K562 (cell line): ENCODE data around the gene KRTAP10-4. TPM values are rescaled to one million over a fixed set of nuclear protein-coding genes. Genes with fewer than 3 reads are reported as not detected.
"Not testable (repeated sequence)": the region's sequence is repeated elsewhere in the genome, so short reads cannot be mapped to it uniquely, and the experiment has no call there.

Source experiments
- ATAC-seq: fragments of 200-7000 bp; cut with Tn5 transposase; 3 replicates; pipeline ENCODE4 v1.9.1; 2020; ENCODE audit warnings: moderate library complexity
- BruUV-seq: library from RNA; stranded (reverse); fragments of 400-500 nt; replicated peaks from 2 replicates; lab custom pipeline; 2021; lab: Mats Ljungman, UMichigan
- CTCF ChIA-PET: fragments of 300-600 bp; formaldehyde crosslinking; extraction: SDS; loops from one replicate; lab custom pipeline; 2021; ENCODE audit warnings: low intra/inter-chr PET ratio; lab: Yijun Ruan, JAX
- POLR2A ChIA-PET: fragments of 300-600, 350-650 bp; sonication (Branson Sonifier 250); formaldehyde crosslinking; extraction: SDS; loops from one replicate; lab custom pipeline; 2021; ENCODE audit warnings: antibody characterized with exemption, inconsistent platforms; lab: Yijun Ruan, JAX
- DNase-seq, 4 experiments: peaks; one replicate each; pipeline versions ENCODE4 v3.0.0 to v3.0.0-alpha.2; 2011 to 2018; ENCODE audit warnings: low spot score in 3 of 4, mixed read lengths in 3 of 4; ENCODE audit errors: extremely low read depth in 1 of 4
- FAIRE-seq: peaks from 2 replicates; lab custom pipeline; 2011; peaks lifted over from hg19 to GRCh38; lab: Jason Lieb, UNC
- H2AFZ ChIP-seq: 2 replicates; pipeline ENCODE4 v1.6.0; 2011; ENCODE audit warnings: low read depth, low read length, control low read depth, inconsistent platforms
- H3K27ac ChIP-seq: fragments of 200-600 bp; 3 replicates; pipeline ENCODE4 v1.8.0; 2011; ENCODE audit warnings: low read depth, mild to moderate bottlenecking, control low read depth, inconsistent platforms, low read length, moderate library complexity, mixed read lengths; ENCODE audit errors: extremely low read depth
- H3K27me3 ChIP-seq, 2 experiments: fragments of 300-600 bp in 1 of 2; 2 replicates in 1 of 2; 3 replicates in 1 of 2; pipeline versions ENCODE4 v1.6.0 to v1.8.0; 2011; ENCODE audit warnings: inconsistent platforms in 2 of 2, low read length in 2 of 2, mild to moderate bottlenecking in 1 of 2, mixed read lengths in 1 of 2, moderate library complexity in 1 of 2; ENCODE audit not compliant: control insufficient read depth in 2 of 2, insufficient read depth in 2 of 2
- H3K36me3 ChIP-seq: fragments of 300-600 bp; 3 replicates; pipeline ENCODE4 v1.8.0; 2011; ENCODE audit warnings: mild to moderate bottlenecking, low read length, inconsistent platforms; ENCODE audit not compliant: control insufficient read depth, insufficient read depth
- H3K4me1 ChIP-seq, 2 experiments: fragments of 200-600 bp in 1 of 2; replicated peaks in 1 of 2; 2 replicates in 1 of 2; 3 replicates in 1 of 2; pipeline versions ENCODE4 v1.5.1 to v1.8.0; 2011; ENCODE audit warnings: inconsistent platforms in 2 of 2, low read length in 2 of 2, mild to moderate bottlenecking in 1 of 2, mixed read lengths in 1 of 2, moderate library complexity in 1 of 2; ENCODE audit not compliant: control insufficient read depth in 2 of 2, insufficient read depth in 2 of 2
- H3K4me2 ChIP-seq: 2 replicates; pipeline ENCODE4 v1.6.1; 2011; ENCODE audit warnings: low read length, control low read depth, inconsistent platforms, mixed read lengths; ENCODE audit not compliant: insufficient read depth
- H3K4me3 ChIP-seq: fragments of 200-600 bp; sonication (generic), shearing (Covaris generic); 2 replicates; pipeline ENCODE4 v1.5.1; 2016; ENCODE audit warnings: control low read depth, inconsistent platforms
- H3K79me2 ChIP-seq: fragments of 200-600 bp; 3 replicates; pipeline ENCODE4 v1.8.0; 2011; ENCODE audit warnings: low read length, inconsistent platforms; ENCODE audit not compliant: control insufficient read depth, insufficient read depth
- H3K9ac ChIP-seq, 2 experiments: 2 replicates each; pipeline versions ENCODE4 v1.6.0 to v1.6.1; 2011; ENCODE audit warnings: low read depth in 2 of 2, low read length in 2 of 2, control low read depth in 1 of 2, inconsistent platforms in 1 of 2, mild to moderate bottlenecking in 1 of 2, mixed read lengths in 1 of 2; ENCODE audit not compliant: insufficient read depth in 1 of 2
- H3K9me1 ChIP-seq: one replicate; pipeline ENCODE4 v1.6.0; 2011; ENCODE audit warnings: inconsistent platforms, mild to moderate bottlenecking, low read length, moderate library complexity; ENCODE audit not compliant: control insufficient read depth, insufficient read depth
- H3K9me3 ChIP-seq: replicated peaks from 2 replicates; pipeline ENCODE4 v1.5.1; 2011; ENCODE audit warnings: low read depth, low read length, inconsistent platforms; ENCODE audit not compliant: control insufficient read depth, insufficient read depth
- H4K20me1 ChIP-seq: replicated peaks from 2 replicates; pipeline ENCODE4 v1.6.1; 2011; ENCODE audit warnings: low read length, inconsistent platforms, mixed read lengths; ENCODE audit not compliant: control insufficient read depth, insufficient read depth
- ADNP ChIP-seq: fragments of 200-800 bp; sonication (Bioruptor generic); IDR thresholded peaks from 2 replicates; pipeline ENCODE4 v1.6.1; 2016; ENCODE audit warnings: missing genetic modification characterization, missing compliant biosample characterization
- ASH1L ChIP-seq: fragments of 450-650 bp; IDR thresholded peaks from 2 replicates; pipeline ENCODE4 v1.6.1; 2018; ENCODE audit warnings: borderline replicate concordance, mild to moderate bottlenecking, low read depth; ENCODE audit not compliant: partially characterized antibody
- CBFA2T2 ChIP-seq: fragments of 450-650 bp; conservative IDR thresholded peaks from 2 replicates; pipeline ENCODE4 v1.6.1; 2017; ENCODE audit warnings: mild to moderate bottlenecking
- CSDE1 ChIP-seq, 2 experiments: fragments of 450-650 bp; IDR thresholded peaks; 2 replicates each; pipeline ENCODE4 v1.6.1; 2016; ENCODE audit warnings: mild to moderate bottlenecking in 1 of 2
- DNMT1 ChIP-seq: fragments of 450-650 bp; IDR thresholded peaks from 2 replicates; pipeline ENCODE4 v1.6.1; 2016; ENCODE audit warnings: antibody characterized with exemption, mild to moderate bottlenecking
- HBP1 ChIP-seq: fragments of 450-650 bp; formaldehyde crosslinking; IDR thresholded peaks from 2 replicates; pipeline ENCODE4 v1.4.0; 2022; ENCODE audit warnings: missing genetic modification characterization
- HNRNPL ChIP-seq: fragments of 200-400 bp; formaldehyde crosslinking; IDR thresholded peaks from 2 replicates; pipeline ENCODE4 v1.6.1; 2017; ENCODE audit warnings: low read depth, mild to moderate bottlenecking, low read length
- POLR3G ChIP-seq: IDR thresholded peaks from 2 replicates; pipeline ENCODE4 v1.6.1; 2011; ENCODE audit not compliant: insufficient read length, insufficient replicate concordance; ENCODE audit errors: extremely low read depth
- POU5F1 ChIP-seq: fragments of 150-350 bp; IDR thresholded peaks from 2 replicates; pipeline ENCODE4 v1.6.1; 2014; ENCODE audit warnings: borderline replicate concordance, low read length, low read depth, mild to moderate bottlenecking; ENCODE audit not compliant: partially characterized antibody
- SMAD1 ChIP-seq: fragments of 150-350 bp; IDR thresholded peaks from 2 replicates; pipeline ENCODE4 v1.6.1; 2014; ENCODE audit warnings: low read length, low read depth; ENCODE audit not compliant: partially characterized antibody
- SRSF9 ChIP-seq: fragments of 200-400 bp; formaldehyde crosslinking; IDR thresholded peaks from 2 replicates; pipeline ENCODE4 v1.6.1; 2017; ENCODE audit warnings: low read depth, low read length, borderline replicate concordance
- TAF1 ChIP-seq: IDR thresholded peaks from 2 replicates; pipeline ENCODE4 v1.6.1; 2011; ENCODE audit warnings: mild to moderate bottlenecking, low read length, moderate library complexity; ENCODE audit not compliant: insufficient read depth, control insufficient read depth, severe bottlenecking; ENCODE audit errors: extremely low read depth
- ZNF133 ChIP-seq: fragments of 250-450 bp; sonication (Bioruptor Pico); IDR thresholded peaks from 2 replicates; pipeline ENCODE4 v1.4.0; 2020; ENCODE audit warnings: mild to moderate bottlenecking
- ZNF224 ChIP-seq: sonication (generic); formaldehyde crosslinking; IDR thresholded peaks from 2 replicates; pipeline ENCODE4 v1.8.0; 2022; ENCODE audit warnings: mild to moderate bottlenecking, missing genetic modification reagents
- WGBS: fragments of 100-300 bp; shearing (Covaris generic); methylation state at CpG from one replicate; pipeline ENCODE4 v1.1.6; 2016; ENCODE audit warnings: low coverage, mixed read lengths; ENCODE audit not compliant: insufficient coverage; ENCODE audit errors: missing lambda C conversion rate; 5-methylcytosine and 5-hydroxymethylcytosine counted together
- in situ Hi-C: fragments of 300-500 bp; cut with MboI; formaldehyde crosslinking; loops from 4 replicates; pipeline ENCODE4 v1.15.0; 2018; ENCODE audit warnings: inconsistent platforms, mixed read lengths
- intact Hi-C: fragments of 100-400 bp; cut with micrococcal nuclease; formaldehyde crosslinking; loops from 2 replicates; pipeline ENCODE4 v1.14.2; 2022
- polyA plus RNA-seq, 8 experiments: library from polyadenylated mRNA; depleted of rRNA in 4 of 8; stranded (reverse) in 5 of 8; unstranded in 3 of 8; fragments of >200 nt; fragmentation: Nextera tagmentation in 2 of 8; fragmentation: Illumina TruSeq in 1 of 8; extraction: Ambion mirVana in 2 of 8; extraction: Trizol in 1 of 8; gene quantifications; 2 replicates each; pipeline versions ENCODE4 v1.2.1 to v1.2.3, GENCODE V29; 2011 to 2014; ENCODE audit warnings: inconsistent platforms in 1 of 8, missing spikeins in 1 of 8
- total RNA-seq, 7 experiments: library from RNA; depleted of rRNA in 6 of 7; stranded (reverse); fragments of >200 nt in 6 of 7; fragmentation: Illumina TruSeq in 2 of 7; extraction: Trizol in 2 of 7; gene quantifications; 2 replicates each; pipeline versions ENCODE4 v1.2.1 to v1.2.3, GENCODE V29; 2011 to 2021; ENCODE audit warnings: low replicate concordance in 1 of 7

KRTAP10-4 gene
- total and polyA plus RNA-seq, 9 of the 15 experiments (the other 6 are each of a cell fraction or from before 2014, with no cell fraction given): not detected

GRCh38 chr21:44557491-44558328 lies 15.8 kb upstream of the KRTAP10-4 start:
- no peaks in the 10 kb centered on the region for H3K79me2 ChIP-seq
- H3K4me1 ChIP-seq: no peaks in the 10 kb centered on the region; a peak in 1 of 5 replicates
- ChIA-PET POLR2A (interaction anchor here (0.6 to 0.7 kb wide), 4 partner anchors 22 to 339 kb away, joined by 3 read pairs; no protein-coding TSS in a partner anchor), CTCF (no interaction called here)
- DNase-seq: no peak
- in situ Hi-C loops: no loop called here
- ATAC-seq: no peak
- BruUV-seq: no TSS peak
- no peak overlapping the region for H3K4me3 ChIP-seq
- no peak overlapping the region for H3K27ac ChIP-seq
- TF ChIP-seq TAF1: no peak
- no peak for TF ChIP-seq SRSF9
- TF ChIP-seq ZNF133 (CRISPR knock-in tag): no peak
- TF ChIP-seq DNMT1: no peak
- no peak for TF ChIP-seq ADNP
- TF ChIP-seq HBP1 (CRISPR knock-in tag): no peak
- TF ChIP-seq ZNF224: no peak
- TF ChIP-seq SMAD1: no peak
- no peak for TF ChIP-seq ASH1L
- TF ChIP-seq CBFA2T2: no peak
- TF ChIP-seq POU5F1: no peak
- no peak for TF ChIP-seq POLR3G
- TF ChIP-seq HNRNPL: no peak
- no peak for TF ChIP-seq CSDE1 (IDR thresholded peaks at IDR 0.05)
- no peaks in the 10 kb centered on the region for H3K9me1 ChIP-seq
- no peaks in the 10 kb centered on the region for H3K36me3 ChIP-seq
- H3K9ac ChIP-seq: no peak overlapping the region
- 0 out of 2 replicates have a peak, but pooled peaks cover 2% of the 10 kb centered on the region for H4K20me1 ChIP-seq
- no peak for FAIRE-seq
- no peaks in the 10 kb centered on the region for H3K9me3 ChIP-seq
- H3K4me2 ChIP-seq: no peak overlapping the region
- WGBS: 4% methylated on average over 28 of the region's 30 CpGs
- H2AFZ ChIP-seq: no peak overlapping the region
- H3K27me3 ChIP-seq: peaks cover 39 to 51% of the 10 kb centered on the region in 2 experiments
- intact Hi-C loops: no loop called here

- H3K9me3 ChIP-seq, H3K4me3 ChIP-seq, H3K36me3 ChIP-seq, CTCF ChIA-PET, H4K20me1 ChIP-seq, POLR2A ChIA-PET, BruUV-seq, H3K27ac ChIP-seq, H3K9ac ChIP-seq, H2AFZ ChIP-seq, FAIRE-seq, intact Hi-C loops, DNase-seq, ATAC-seq, H3K9me1 ChIP-seq, H3K4me2 ChIP-seq, H3K4me1 ChIP-seq, H3K79me2 ChIP-seq, in situ Hi-C loops: not testable (repeated sequence)
- 2% methylated on average over 5 of the region's 10 CpGs for WGBS
- H3K27me3 ChIP-seq: peaks cover 33 to 46% of the 10 kb centered on the region in 2 experiments
Observed at GRCh38 chr21:44558329-44558675, 15.2 kb upstream of the KRTAP10-4 start.
